Smooth muscle cell (in vitro differentiated cells): ENCODE results near the gene ASIC1. TPM values are rescaled to one million over a fixed set of nuclear protein-coding genes. Genes with fewer than 3 reads are reported as not detected.

Experiments used
- DNase-seq: peaks from one replicate; lab custom pipeline; 2025; ENCODE audit not compliant: unreplicated experiment; lab: John Stamatoyannopoulos, UW
- H2AFZ ChIP-seq: fragments of 200-600 bp; sonication (generic); 2 replicates; pipeline ENCODE4 v1.6.0; 2016; ENCODE audit warnings: antibody characterized with exemption, low read depth, mild to moderate bottlenecking
- H3F3A ChIP-seq: fragments of 200-600 bp; sonication (generic); 2 replicates; pipeline ENCODE4 v1.6.0; 2017; ENCODE audit warnings: antibody characterized with exemption, low read depth
- H3K27ac ChIP-seq: fragments of 200-600 bp; sonication (generic); 2 replicates; pipeline ENCODE4 v1.5.1; 2016; ENCODE audit warnings: low read depth, mild to moderate bottlenecking
- H3K27me3 ChIP-seq: fragments of 200-600 bp; sonication (generic); 2 replicates; pipeline ENCODE4 v1.6.1; 2016; ENCODE audit warnings: low read depth, mild to moderate bottlenecking
- H3K36me3 ChIP-seq: fragments of 200-600 bp; sonication (generic); 2 replicates; pipeline ENCODE4 v1.5.1; 2016; ENCODE audit warnings: low read depth
- H3K4me1 ChIP-seq: fragments of 200-600 bp; sonication (generic); 2 replicates; pipeline ENCODE4 v1.5.1; 2016; ENCODE audit warnings: low read depth
- H3K4me2 ChIP-seq: fragments of 200-600 bp; sonication (generic); 2 replicates; pipeline ENCODE4 v1.6.0; 2016; ENCODE audit warnings: mild to moderate bottlenecking
- H3K4me3 ChIP-seq: fragments of 200-600 bp; sonication (generic); 2 replicates; pipeline ENCODE4 v1.5.1; 2016; ENCODE audit warnings: mild to moderate bottlenecking
- H3K79me2 ChIP-seq: fragments of 200-600 bp; sonication (generic); 2 replicates; pipeline ENCODE4 v1.6.0; 2016; ENCODE audit warnings: low read depth, mild to moderate bottlenecking
- H3K9ac ChIP-seq: fragments of 200-600 bp; sonication (generic); 2 replicates; pipeline ENCODE4 v1.6.0; 2016; ENCODE audit warnings: low read depth
- H3K9me3 ChIP-seq: fragments of 200-600 bp; sonication (generic); replicated peaks from 2 replicates; pipeline ENCODE4 v1.5.1; 2016; ENCODE audit warnings: low read depth
- H4K20me1 ChIP-seq: fragments of 200-600 bp; sonication (generic); 2 replicates; pipeline ENCODE4 v1.6.0; 2016; ENCODE audit warnings: low read depth
- CTCF ChIP-seq: fragments of 200-600 bp; sonication (generic); IDR thresholded peaks from 2 replicates; pipeline ENCODE4 v1.5.1; 2017; ENCODE audit warnings: borderline replicate concordance, mild to moderate bottlenecking, antibody characterized with exemption; ENCODE audit not compliant: insufficient read depth, poor library complexity, severe bottlenecking
- WGBS: methylation state at CpG from one replicate; pipeline ENCODE4 v1.1.7; 2016; ENCODE audit warnings: low lambda C conversion rate; 5-methylcytosine and 5-hydroxymethylcytosine counted together
- polyA plus RNA-seq: library from polyadenylated mRNA; unstranded; fragments of >200 nt; fragmentation: Nextera tagmentation; extraction: Ambion mirVana; gene quantifications from 2 replicates; pipeline ENCODE4 v1.2.1, GENCODE V29; 2016
- total RNA-seq: library from RNA; depleted of rRNA; stranded (reverse); fragments of >200 nt; gene quantifications from 2 replicates; pipeline ENCODE4 v1.2.3, GENCODE V29; 2014

Gene ASIC1
- total and polyA plus RNA-seq, 2 experiments from 2014 or later, result 0.45 to 1.5 TPM

GRCh38 chr12:50016501-50017475 is 40.6 kb upstream of the ASIC1 start:
- no peaks in the 10 kb centered on the region for H3K9me3 ChIP-seq
- H3K4me2 ChIP-seq, result peak overlapping the region; percentile 75
- peaks cover 4% of the 10 kb centered on the region for H3F3A ChIP-seq
- TF ChIP-seq CTCF, result no peak
- peaks cover 52% of the 10 kb centered on the region for H3K79me2 ChIP-seq
- DNase-seq, result no peak
- H4K20me1 ChIP-seq, result no peaks in the 10 kb centered on the region
- H3K4me3 ChIP-seq, result no peak overlapping the region
- H3K27ac ChIP-seq, result peak overlapping the region; percentile 77
- peak overlapping the region; percentile 56 for H3K9ac ChIP-seq
- peaks cover 2% of the 10 kb centered on the region for H3K4me1 ChIP-seq
- H3K27me3 ChIP-seq, result no peaks in the 10 kb centered on the region
- H3K36me3 ChIP-seq, result no peaks in the 10 kb centered on the region
- peak overlapping the region; percentile 59 for H2AFZ ChIP-seq
- 68% methylated on average over 10 of the region's 10 CpGs for WGBS

GRCh38 chr12:50017641-50018040 is 39.8 kb upstream of the ASIC1 start:
- no peaks in the 10 kb centered on the region for H3K9me3 ChIP-seq
- peak overlapping the region; percentile 77 for H3K27ac ChIP-seq
- H3K4me2 ChIP-seq, result peak overlapping the region; percentile 75
- WGBS, result 82% methylated on average over 6 of the region's 6 CpGs
- no peak overlapping the region for H3K4me3 ChIP-seq
- H4K20me1 ChIP-seq, result no peaks in the 10 kb centered on the region
- H3F3A ChIP-seq, result peaks cover 4% of the 10 kb centered on the region
- DNase-seq, result no peak
- peaks cover 59% of the 10 kb centered on the region for H3K79me2 ChIP-seq
- H3K27me3 ChIP-seq, result no peaks in the 10 kb centered on the region
- TF ChIP-seq CTCF, result no peak
- peak overlapping the region; percentile 59 for H2AFZ ChIP-seq
- H3K4me1 ChIP-seq, result peaks cover 2% of the 10 kb centered on the region
- no peaks in the 10 kb centered on the region for H3K36me3 ChIP-seq
- H3K9ac ChIP-seq, result peak overlapping the region; percentile 56

GRCh38 chr12:50018154-50018553 is 39.2 kb upstream of the ASIC1 start:
- 81% methylated on average over 3 of the region's 3 CpGs for WGBS
- DNase-seq, result no peak
- Histone ChIP-seq H3K9me3 (no peaks in the 10 kb centered on the region), H3K4me3 (no peak overlapping the region), H2AFZ (no peak overlapping the region), H3F3A (peaks cover 4% of the 10 kb centered on the region), H3K27me3 (no peaks in the 10 kb centered on the region), H3K79me2 (peaks cover 62% of the 10 kb centered on the region), H4K20me1 (no peaks in the 10 kb centered on the region), H3K27ac (no peak overlapping the region), H3K36me3 (no peaks in the 10 kb centered on the region), H3K4me2 (no peak overlapping the region), H3K9ac (no peak overlapping the region), H3K4me1 (peaks cover 2% of the 10 kb centered on the region)
- TF ChIP-seq CTCF, result no peak

GRCh38 chr12:50018968-50019367 is 38.4 kb upstream of the ASIC1 start:
- Histone ChIP-seq H3K79me2 (peaks cover 69% of the 10 kb centered on the region), H3K9ac (no peak overlapping the region), H3K27ac (no peak overlapping the region), H3F3A (peaks cover 4% of the 10 kb centered on the region), H3K36me3 (no peaks in the 10 kb centered on the region), H3K4me1 (peaks cover 2% of the 10 kb centered on the region), H4K20me1 (no peaks in the 10 kb centered on the region), H3K4me3 (no peak overlapping the region), H3K9me3 (no peaks in the 10 kb centered on the region), H3K27me3 (no peaks in the 10 kb centered on the region), H2AFZ (no peak overlapping the region), H3K4me2 (no peak overlapping the region)
- no peak for DNase-seq
- no peak for TF ChIP-seq CTCF
- 100% methylated on average over 2 of the region's 2 CpGs for WGBS
